ENCODE data around the gene ARPC2. TPM values are rescaled to one million over a fixed set of nuclear protein-coding genes. Genes with fewer than 3 reads are reported as not detected.

ARPC2 gene
- total RNA-seq, 4 donors from 2014 or later = 65.5 to 343 (median 275) TPM

GRCh38 chr2:218274586-218274985 lies 57.6 kb downstream of the ARPC2 start:
- no peaks in the 10 kb centered on the region for H3K27me3 ChIP-seq
- intact Hi-C loops (cut with DNase I; ENCODE audit: low total_unique reads) (no loop called here), in situ Hi-C loops (cut with MboI; ENCODE audit: low pct_ligation_motif_present in 1 of 4, low pct_unique_long_range_greater_than_20kb in 1 of 4, low sequenced_read_pairs in 3 of 4) (no loop called here)
- WGBS, 2 donors (ENCODE audit: low coverage in 1 of 2) = 56% methylated on average over 4 of the region's 4 CpGs; no CpG with 5 or more reads in 1 of the 2 donors
- DNase-seq = no peak
- peaks cover 0 to 47% (median 20%) of the 10 kb centered on the region in 4 donors for H3K36me3 ChIP-seq
- TF ChIP-seq POLR2AphosphoS5 (IDR thresholded peaks at IDR 0.05) (no peak), CTCF (IDR thresholded peaks at IDR 0.05) (no peak), POLR2A (IDR thresholded peaks at IDR 0.05) (no peak), EP300 (IDR thresholded peaks at IDR 0.05; ENCODE audit: low read depth) (no peak)
- H3K4me3 ChIP-seq = no peak overlapping the region
- peaks cover 20 to 46% (median 35%) of the 10 kb centered on the region in 4 donors for H3K4me1 ChIP-seq
- H3K9me3 ChIP-seq = no peaks in the 10 kb centered on the region
- peak overlapping the region; percentile 85 to 89 (median 88) for H3K27ac ChIP-seq

GRCh38 chr2:218275371-218276072 lies 58.5 kb downstream of the ARPC2 start:
- 87% methylated on average over 9 of the region's 9 CpGs; no CpG with 5 or more reads in 1 of the 2 donors for WGBS, 2 donors (ENCODE audit: low coverage in 1 of 2)
- H3K4me3 ChIP-seq = no peak overlapping the region
- peaks cover 20 to 46% (median 35%) of the 10 kb centered on the region in 4 donors for H3K4me1 ChIP-seq
- intact Hi-C loops (cut with DNase I; ENCODE audit: low total_unique reads) (no loop called here), in situ Hi-C loops (cut with MboI; ENCODE audit: low pct_ligation_motif_present in 1 of 4, low pct_unique_long_range_greater_than_20kb in 1 of 4, low sequenced_read_pairs in 3 of 4) (loop anchor here in 2 of 4 donors (25.0 kb wide), 1 partner anchor 112 kb away; the partner anchor contains the start of genes CTDSP1 (in 2 of the 2) and SLC11A1 (in 2 of the 2))
- no peaks in the 10 kb centered on the region for H3K9me3 ChIP-seq
- DNase-seq = no peak
- H3K27me3 ChIP-seq = no peaks in the 10 kb centered on the region
- TF ChIP-seq POLR2A (IDR thresholded peaks at IDR 0.05) = no peak
- no peak for TF ChIP-seq EP300 (IDR thresholded peaks at IDR 0.05; ENCODE audit: low read depth)
- peaks cover 0 to 57% (median 24%) of the 10 kb centered on the region in 4 donors for H3K36me3 ChIP-seq
- peak overlapping the region; percentile 85 to 89 (median 88) for H3K27ac ChIP-seq

GRCh38 chr2:218276986-218277755 lies 60.2 kb downstream of the ARPC2 start:
- in situ Hi-C loops (cut with MboI; ENCODE audit: low pct_ligation_motif_present in 1 of 4, low pct_unique_long_range_greater_than_20kb in 1 of 4, low sequenced_read_pairs in 3 of 4) (loop anchor here in 2 of 4 donors (25.0 kb wide), 1 partner anchor 110 kb away; the partner anchor contains the start of genes CTDSP1 (in 2 of the 2) and SLC11A1 (in 2 of the 2)), intact Hi-C loops (cut with DNase I; ENCODE audit: low total_unique reads) (no loop called here)
- Histone ChIP-seq H3K27ac (peak overlapping the region in 1 of 4 donors; percentile 6), H3K36me3 (peaks cover 0 to 68% (median 30%) of the 10 kb centered on the region in 4 donors), H3K4me1 (peaks cover 7 to 42% (median 31%) of the 10 kb centered on the region in 4 donors), H3K4me3 (no peak overlapping the region), H3K9me3 (no peaks in the 10 kb centered on the region), H3K27me3 (no peaks in the 10 kb centered on the region)
- DNase-seq = no peak
- TF ChIP-seq EP300 (IDR thresholded peaks at IDR 0.05; ENCODE audit: low read depth) (no peak), CTCF (IDR thresholded peaks at IDR 0.05) (no peak), POLR2AphosphoS5 (IDR thresholded peaks at IDR 0.05) (no peak), POLR2A (IDR thresholded peaks at IDR 0.05) (no peak)
- 80 to 82% methylated on average over 1 to 12 of the region's 12 CpGs for WGBS, 2 donors (ENCODE audit: low coverage in 1 of 2)

GRCh38 chr2:218277921-218278320 lies 60.9 kb downstream of the ARPC2 start:
- no peaks in the 10 kb centered on the region for H3K27me3 ChIP-seq
- H3K4me3 ChIP-seq = no peak overlapping the region
- WGBS, 2 donors (ENCODE audit: low coverage in 1 of 2) = 72 to 93% methylated on average over 3 to 7 of the region's 7 CpGs
- no peak for DNase-seq
- no peak overlapping the region for H3K27ac ChIP-seq
- intact Hi-C loops (cut with DNase I; ENCODE audit: low total_unique reads) = no loop called here
- peaks cover 0 to 68% (median 30%) of the 10 kb centered on the region in 4 donors for H3K36me3 ChIP-seq
- TF ChIP-seq POLR2AphosphoS5 (IDR thresholded peaks at IDR 0.05) (no peak), CTCF (IDR thresholded peaks at IDR 0.05) (no peak), EP300 (IDR thresholded peaks at IDR 0.05; ENCODE audit: low read depth) (no peak), POLR2A (IDR thresholded peaks at IDR 0.05) (no peak)
- in situ Hi-C loops (cut with MboI; ENCODE audit: low pct_ligation_motif_present in 1 of 4, low pct_unique_long_range_greater_than_20kb in 1 of 4, low sequenced_read_pairs in 3 of 4) = loop anchor here in 2 of 4 donors (25.0 kb wide), 1 partner anchor 109 kb away; the partner anchor contains the start of genes CTDSP1 (in 2 of the 2) and SLC11A1 (in 2 of the 2)
- no peaks in the 10 kb centered on the region for H3K9me3 ChIP-seq
- H3K4me1 ChIP-seq = peaks cover 10 to 42% (median 32%) of the 10 kb centered on the region in 4 donors

Measured in transverse colon (tissue), 4 donors.